ENCODE data around the gene PHF21A. TPM values are rescaled to one million over a fixed set of nuclear protein-coding genes. Genes with fewer than 3 reads are reported as not detected.

Gene PHF21A
- total RNA-seq, 1 experiment from 2014 or later = 29.4 TPM

GRCh38 chr11:45899086-45899447, 222.2 kb downstream of the PHF21A start:
- no peak for ATAC-seq
- no peak for TF ChIP-seq GTF2I (CRISPR knock-in tag; conservative IDR thresholded peaks at IDR 0.05)
- TF ChIP-seq CTCF (IDR thresholded peaks at IDR 0.05) = no peak
- no peak for TF ChIP-seq ZNF232 (CRISPR knock-in tag; IDR thresholded peaks at IDR 0.05)
- TF ChIP-seq TP53 (CRISPR knock-in tag; IDR thresholded peaks at IDR 0.05) = no peak
- no peak for TF ChIP-seq FOXJ3 (CRISPR knock-in tag; IDR thresholded peaks at IDR 0.05; ENCODE audit: borderline replicate concordance)
- TF ChIP-seq JAZF1 (CRISPR knock-in tag; IDR thresholded peaks at IDR 0.05) = no peak
- no peak for TF ChIP-seq ARID4B (CRISPR knock-in tag; IDR thresholded peaks at IDR 0.05; ENCODE audit: borderline replicate concordance)
- TF ChIP-seq GABPB1 (CRISPR knock-in tag; IDR thresholded peaks at IDR 0.05) = no peak
- no peak for TF ChIP-seq ESRRA (CRISPR knock-in tag; IDR thresholded peaks at IDR 0.05; ENCODE audit: borderline replicate concordance)
- TF ChIP-seq SP1 (CRISPR knock-in tag; conservative IDR thresholded peaks at IDR 0.05) = no peak
- no peak for TF ChIP-seq ZNF425 (CRISPR knock-in tag; conservative IDR thresholded peaks at IDR 0.05)
- no peak for TF ChIP-seq ATF6 (CRISPR knock-in tag; IDR thresholded peaks at IDR 0.05)
- TF ChIP-seq ZNF138 (CRISPR knock-in tag; conservative IDR thresholded peaks at IDR 0.05) = no peak
- no peak for TF ChIP-seq ATF1 (CRISPR knock-in tag; IDR thresholded peaks at IDR 0.05)
- no peak for TF ChIP-seq CDX4 (CRISPR knock-in tag; IDR thresholded peaks at IDR 0.05; ENCODE audit: borderline replicate concordance)
- TF ChIP-seq ZNF416 (CRISPR knock-in tag; IDR thresholded peaks at IDR 0.05) = no peak
- TF ChIP-seq E2F1 (CRISPR knock-in tag; IDR thresholded peaks at IDR 0.05) = no peak
- no peak for TF ChIP-seq NR1H2 (CRISPR knock-in tag; IDR thresholded peaks at IDR 0.05)
- no peak for TF ChIP-seq FOXK1 (CRISPR knock-in tag; IDR thresholded peaks at IDR 0.05)
- no peak for TF ChIP-seq PRDM15 (CRISPR knock-in tag; IDR thresholded peaks at IDR 0.05)
- CTCF ChIA-PET = interaction anchor here (1.0 to 4.3 kb wide), 10 partner anchors 11 to 108 kb away, joined by 3 to 33 read pairs (median 3); partner anchors contain the start of genes LARGE2 and PEX16
- H3K36me3 Mint-ChIP-seq = no peaks in the 10 kb centered on the region
- POLR2A ChIA-PET = interaction anchor here (0.8 to 1.2 kb wide), 3 partner anchors 18 to 23 kb away, joined by 3 to 6 read pairs (median 6); partner anchors contain the start of genes LARGE2 and PEX16
- peak overlapping the region; percentile 61 for H3K4me3 Mint-ChIP-seq
- peaks cover 23% of the 10 kb centered on the region for H3K4me1 Mint-ChIP-seq
- DNase-seq (ENCODE audit: low spot score) = no peak
- H3K9me3 Mint-ChIP-seq = no peaks in the 10 kb centered on the region
- no peak overlapping the region for H3K27ac Mint-ChIP-seq
- peaks cover 6% of the 10 kb centered on the region for H3K27me3 Mint-ChIP-seq (ENCODE audit: low read depth)

Data from WTC11 (cell line).